HG02588 (cell line): Measurements from ENCODE around the gene ERV3-1.
"Not testable (repeated sequence)": the region's sequence is repeated elsewhere in the genome, so short reads cannot be mapped to it uniquely, and the experiment has no call there.

Experiments used
- ATAC-seq: cut with Tn5 transposase; IDR thresholded peaks from one replicate; pipeline ENCODE4 v1.9.1; 2021; ENCODE audit warnings: mild to moderate bottlenecking, moderate library complexity; ENCODE audit not compliant: unreplicated experiment

The ERV3-1 gene

DNA sequence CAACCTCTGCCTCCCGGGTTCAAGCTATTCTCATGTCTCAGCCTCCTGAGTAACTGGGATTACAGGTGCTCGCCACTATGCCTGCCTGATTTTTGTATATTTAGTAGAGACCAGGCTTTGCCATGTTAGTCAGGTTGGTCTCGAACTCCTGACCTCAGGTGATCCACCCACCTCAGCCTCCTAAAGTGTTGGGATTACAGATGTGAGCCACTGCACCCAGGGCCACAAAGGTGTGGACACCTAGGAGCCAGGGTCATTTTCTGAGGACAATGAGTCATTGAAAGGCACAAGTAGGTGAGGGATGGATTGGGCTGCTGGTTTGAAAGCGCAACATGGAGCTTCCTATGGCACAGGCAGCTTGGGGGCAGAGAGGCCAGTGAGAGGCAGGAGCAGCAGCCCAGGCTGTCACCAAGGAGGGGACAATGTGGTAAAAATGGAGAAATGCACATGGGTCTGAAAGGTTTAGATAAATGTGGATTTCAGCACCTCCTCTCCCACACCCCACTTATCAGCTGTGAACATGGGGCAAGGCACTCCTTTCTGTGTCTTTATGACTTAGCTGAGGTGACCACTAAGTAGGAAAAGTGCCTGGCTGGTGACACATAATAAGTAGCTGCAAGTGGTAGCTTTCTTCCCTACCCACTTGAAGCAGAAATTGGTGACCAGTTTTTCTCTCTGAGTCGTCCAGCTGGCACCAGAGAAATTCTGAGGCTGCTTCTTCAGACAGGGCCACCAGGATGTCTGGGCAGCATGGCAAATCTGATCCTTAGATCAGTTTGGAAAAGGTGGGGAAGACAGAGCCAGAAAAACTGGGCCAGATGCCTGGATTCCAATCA, 61.6 kb downstream of the ERV3-1 start:
- ATAC-seq, result not testable (repeated sequence)
